ENCODE data around the gene HOXA11. TPM values are rescaled to one million over a fixed set of nuclear protein-coding genes. Genes with fewer than 3 reads are reported as not detected.

HOXA11 gene
- not detected in 2 replicates for total RNA-seq

DNA sequence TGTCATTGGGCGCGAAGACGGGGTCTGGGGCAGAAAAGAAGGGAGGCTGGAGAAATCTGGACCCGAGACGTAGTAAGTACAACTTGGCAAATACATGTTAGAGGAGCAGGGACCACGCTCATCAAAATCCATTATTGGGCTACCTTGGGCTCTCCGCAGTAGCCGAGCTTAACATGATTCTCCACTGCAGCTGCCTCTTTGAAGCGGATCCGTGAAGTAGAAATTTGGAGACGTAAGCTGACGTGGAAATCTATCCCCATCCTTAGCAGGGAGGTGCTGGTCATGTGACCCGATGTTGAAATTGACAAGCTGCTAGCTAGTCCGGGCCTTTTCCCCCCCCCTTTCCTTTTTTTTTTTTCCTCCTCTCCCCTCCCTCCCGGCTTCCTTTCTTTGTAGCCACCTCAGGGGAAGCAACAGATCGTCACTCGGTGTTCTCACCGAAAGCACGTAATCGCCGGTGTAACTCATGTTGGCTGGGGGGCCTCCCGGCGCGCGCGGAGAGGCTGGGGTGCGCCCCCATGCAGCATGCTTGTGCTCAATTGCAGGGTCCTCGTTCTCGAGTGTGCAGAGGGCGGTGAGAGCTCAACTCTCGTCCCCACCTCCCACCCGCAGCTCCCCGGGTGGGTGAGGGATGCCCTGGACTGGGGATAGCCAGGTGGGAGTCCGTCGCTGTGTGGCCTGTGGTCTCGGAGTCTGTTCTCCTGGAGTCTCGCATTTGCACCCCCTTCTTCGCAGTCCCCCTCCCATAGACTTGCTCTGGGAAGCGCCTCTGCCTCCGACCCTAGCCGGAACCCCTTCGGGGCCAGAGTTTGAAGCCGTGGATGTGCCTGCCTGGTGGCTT is at the start of gene HOXA11:
Gene HOXA11, minus strand, starts transcription at position 220 of the 841 bp plus-strand sequence. Its CDS starts 88 bp downstream, at position 132.
- peak within 1 kb of the TSS; percentile 26 for H3K4me3 Mint-ChIP-seq
- no peak for DNase-seq (ENCODE audit: low spot score)
- no peaks in the 10 kb centered on the region for H3K4me1 Mint-ChIP-seq (ENCODE audit: low read depth)
- no peaks in the 10 kb centered on the region for H3K36me3 Mint-ChIP-seq (ENCODE audit: low read depth)
- intact Hi-C loops (cut with micrococcal nuclease), result loop anchor here (1.0 to 5.0 kb wide), 4 partner anchors 14 to 57 kb away; partner anchors contain the start of genes EVX1 and HOXA3
- H3K27ac Mint-ChIP-seq, result peak within 1 kb of the TSS; percentile 87
- H3K27me3 Mint-ChIP-seq (ENCODE audit: insufficient read depth), result peaks cover 83% of the 10 kb centered on the region
- H3K9me3 Mint-ChIP-seq, result no peaks in the 10 kb centered on the region

DNA sequence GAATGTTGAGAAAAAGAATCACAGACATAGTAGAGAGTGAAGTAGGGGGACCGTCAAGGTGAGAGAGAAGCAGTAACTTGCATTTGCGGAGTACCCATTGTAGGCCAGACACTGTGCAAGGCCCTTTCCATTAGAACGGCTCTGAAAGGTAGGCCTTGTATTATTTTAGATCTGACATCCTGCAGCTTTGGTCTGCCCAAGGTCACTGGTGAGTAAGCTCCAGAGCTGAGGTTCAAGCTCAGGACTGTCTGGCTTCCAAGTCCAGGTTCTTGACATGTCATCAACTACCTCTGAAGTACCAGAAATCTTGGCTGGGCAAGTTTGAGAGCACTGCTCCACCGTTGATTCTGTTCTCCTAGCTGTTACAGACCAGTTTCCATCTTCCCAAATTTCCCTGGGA is 44.4 kb upstream of the HOXA11 start:
- H3K27me3 Mint-ChIP-seq (ENCODE audit: insufficient read depth), result peaks cover 55% of the 10 kb centered on the region
- DNase-seq (ENCODE audit: low spot score), result no peak
- no peaks in the 10 kb centered on the region for H3K9me3 Mint-ChIP-seq

DNA sequence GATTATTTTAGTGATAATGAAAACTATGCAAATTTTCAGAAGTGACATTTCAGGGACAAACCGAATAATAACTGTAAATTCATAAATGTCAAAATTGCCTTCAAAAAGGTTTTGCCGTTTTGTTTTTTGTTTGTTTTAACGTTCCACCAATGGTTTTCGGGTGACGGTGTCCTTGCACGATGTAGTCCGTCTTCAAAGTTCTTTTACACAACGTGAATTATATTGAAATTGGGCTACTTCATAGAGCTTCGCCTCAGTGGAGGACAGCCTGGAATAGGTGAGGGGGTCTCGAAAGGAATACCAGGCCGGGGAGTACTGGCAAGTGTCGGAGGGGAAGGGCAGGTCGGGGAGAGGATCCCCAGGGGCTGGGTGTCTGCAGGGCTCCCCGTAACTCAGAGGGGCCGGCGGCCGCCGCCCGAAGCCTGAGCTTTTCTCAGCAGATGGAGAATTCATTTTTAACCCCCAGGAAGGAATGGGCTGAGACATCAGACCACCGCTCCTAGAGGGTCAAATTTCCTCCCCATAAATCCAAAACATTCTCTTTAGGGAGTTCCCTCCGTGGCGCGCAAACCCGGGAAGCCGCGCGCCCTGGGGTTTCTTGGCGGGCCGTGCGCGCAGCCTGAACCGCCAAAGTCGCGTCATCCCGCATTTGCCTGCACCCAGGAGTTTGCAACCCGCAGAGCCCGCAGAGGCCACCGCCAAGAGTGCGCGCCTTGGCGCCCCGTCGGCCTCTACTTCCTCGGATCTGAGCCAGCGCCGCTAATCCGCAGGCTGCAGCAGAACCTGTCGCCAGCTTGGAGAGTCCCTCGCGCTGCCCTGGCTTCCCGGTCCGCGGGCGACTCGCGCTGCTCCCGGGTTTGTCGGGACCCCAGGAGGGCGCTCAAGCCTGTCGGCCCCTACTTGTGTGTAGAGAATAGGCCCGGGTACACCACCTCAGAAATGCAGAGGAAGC is 40.2 kb upstream of the HOXA11 start:
- Mint-ChIP-seq H3K4me3 (no peak overlapping the region), H3K36me3 (ENCODE audit: low read depth) (no peaks in the 10 kb centered on the region)
- no peak for DNase-seq (ENCODE audit: low spot score)

More for the DNA sequence above, 44.4 kb upstream of the HOXA11 start:
- intact Hi-C loops (cut with micrococcal nuclease), result no loop called here
- H3K4me1 Mint-ChIP-seq (ENCODE audit: low read depth), result no peaks in the 10 kb centered on the region
- no peaks in the 10 kb centered on the region for H3K36me3 Mint-ChIP-seq (ENCODE audit: low read depth)
- H3K27ac Mint-ChIP-seq, result no peak overlapping the region
- H3K4me3 Mint-ChIP-seq, result no peak overlapping the region

DNA sequence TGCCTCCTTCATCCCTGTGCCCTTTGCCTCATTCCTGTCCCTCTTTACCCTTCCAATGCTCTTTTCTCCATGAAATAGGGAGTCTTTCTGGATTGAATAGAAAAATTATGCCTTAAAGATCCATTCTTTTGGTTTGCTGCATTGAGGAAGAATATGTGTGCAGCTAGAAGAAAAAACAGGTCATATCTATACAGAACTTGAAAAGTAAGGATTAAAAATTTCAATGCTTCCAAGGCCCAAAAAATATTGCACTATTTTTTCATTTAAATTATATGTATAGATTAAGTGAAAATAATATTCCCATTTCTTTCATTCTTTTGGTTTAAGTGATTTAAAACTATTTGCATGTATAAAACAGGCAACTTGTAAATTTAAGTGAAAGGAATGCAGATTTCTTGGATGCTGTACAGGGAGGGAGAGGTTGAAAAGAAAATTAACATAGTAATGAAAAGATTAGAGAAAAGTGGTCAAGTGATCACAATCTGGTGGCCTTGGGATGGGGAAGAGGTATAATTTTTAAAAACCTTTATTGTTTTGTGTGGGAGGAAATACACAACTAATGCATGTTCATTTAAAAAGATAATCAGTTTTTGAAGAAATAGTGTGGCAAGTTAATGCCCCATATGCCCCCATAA is 39.0 kb upstream of the HOXA11 start:
- Mint-ChIP-seq H3K27ac (no peak overlapping the region), H3K27me3 (ENCODE audit: insufficient read depth) (peaks cover 82% of the 10 kb centered on the region), H3K9me3 (no peaks in the 10 kb centered on the region), H3K4me1 (ENCODE audit: low read depth) (peaks cover 4% of the 10 kb centered on the region), H3K36me3 (ENCODE audit: low read depth) (no peaks in the 10 kb centered on the region), H3K4me3 (no peak overlapping the region)
- DNase-seq (ENCODE audit: low spot score), result no peak
- intact Hi-C loops (cut with micrococcal nuclease), result loop anchor here (2.0 kb wide), 2 partner anchors 17 kb away; no protein-coding TSS in a partner anchor

More for the DNA sequence above, 40.2 kb upstream of the HOXA11 start:
- Mint-ChIP-seq H3K4me1 (ENCODE audit: low read depth) (peaks cover 4% of the 10 kb centered on the region), H3K27me3 (ENCODE audit: insufficient read depth) (peaks cover 75% of the 10 kb centered on the region), H3K9me3 (no peaks in the 10 kb centered on the region), H3K27ac (no peak overlapping the region)
- intact Hi-C loops (cut with micrococcal nuclease), result loop anchor here (2.0 kb wide), 1 partner anchor 16 kb away; no protein-coding TSS in a partner anchor

DNA sequence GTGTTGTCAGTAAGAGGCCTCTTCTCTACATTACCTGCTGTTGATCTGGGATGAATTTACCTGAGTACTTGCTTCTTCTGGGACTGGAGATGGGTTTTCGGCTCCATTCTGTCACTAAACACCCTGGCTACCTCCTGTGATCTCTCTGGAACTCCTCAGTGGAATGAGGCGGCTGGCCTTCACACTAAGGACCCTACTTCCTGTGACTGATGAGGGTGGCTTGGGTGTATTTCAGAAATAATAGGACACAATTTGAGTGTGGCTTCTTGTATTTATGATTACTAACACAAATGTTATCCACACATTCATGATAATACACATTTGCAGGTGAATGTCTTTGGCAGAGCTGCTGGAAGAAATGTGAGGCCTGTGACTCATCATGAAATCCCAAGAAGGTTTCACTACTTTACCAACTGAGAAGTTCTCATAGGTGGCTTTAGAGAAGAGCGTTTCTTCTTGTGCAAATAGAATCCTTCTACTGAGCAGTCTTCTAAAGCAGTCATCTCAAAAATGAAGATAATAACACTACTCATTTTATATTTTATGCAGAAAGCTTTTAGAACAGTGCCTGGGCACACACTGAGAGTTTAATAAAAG is 36.3 kb upstream of the HOXA11 start:
- peaks cover 85% of the 10 kb centered on the region for H3K27me3 Mint-ChIP-seq (ENCODE audit: insufficient read depth)
- intact Hi-C loops (cut with micrococcal nuclease), result loop anchor here (1.0 kb wide), 1 partner anchor 11 kb away; no protein-coding TSS in a partner anchor
- H3K36me3 Mint-ChIP-seq (ENCODE audit: low read depth), result no peaks in the 10 kb centered on the region
- H3K4me1 Mint-ChIP-seq (ENCODE audit: low read depth), result peaks cover 4% of the 10 kb centered on the region
- DNase-seq (ENCODE audit: low spot score), result no peak
- H3K9me3 Mint-ChIP-seq, result no peaks in the 10 kb centered on the region
- H3K4me3 Mint-ChIP-seq, result no peak overlapping the region
- H3K27ac Mint-ChIP-seq, result no peak overlapping the region

DNA sequence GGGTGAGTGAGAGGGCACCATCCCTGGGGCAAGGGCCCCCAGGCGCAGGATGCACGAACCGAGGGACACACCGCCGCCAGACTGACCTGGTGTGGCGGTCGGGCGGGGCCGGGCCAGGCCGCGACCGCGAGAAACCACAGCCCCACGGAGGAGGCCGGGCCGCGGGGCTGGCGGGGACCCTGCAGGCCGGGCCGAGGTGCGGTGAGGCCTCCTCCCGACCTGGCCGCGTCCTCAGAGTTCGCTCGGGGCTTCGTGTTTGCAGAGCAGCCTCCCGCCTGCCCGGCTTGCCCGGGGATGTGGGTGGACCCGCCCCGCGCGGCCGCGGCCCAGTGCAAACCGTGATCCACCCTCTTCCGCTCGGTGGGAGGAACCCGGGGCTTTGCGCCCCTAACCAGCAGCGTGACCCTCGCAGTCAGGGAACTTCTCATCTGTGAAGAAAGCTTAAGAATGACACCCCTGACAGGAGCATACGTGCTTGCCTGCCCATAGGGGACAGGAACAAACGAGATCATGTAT is 35.5 kb upstream of the HOXA11 start:
- Mint-ChIP-seq H3K27ac (no peak overlapping the region), H3K27me3 (ENCODE audit: insufficient read depth) (peaks cover 88% of the 10 kb centered on the region), H3K4me1 (ENCODE audit: low read depth) (peaks cover 4% of the 10 kb centered on the region), H3K4me3 (no peak overlapping the region), H3K9me3 (no peaks in the 10 kb centered on the region), H3K36me3 (ENCODE audit: low read depth) (no peaks in the 10 kb centered on the region)
- intact Hi-C loops (cut with micrococcal nuclease), result no loop called here
- DNase-seq (ENCODE audit: low spot score), result no peak

DNA sequence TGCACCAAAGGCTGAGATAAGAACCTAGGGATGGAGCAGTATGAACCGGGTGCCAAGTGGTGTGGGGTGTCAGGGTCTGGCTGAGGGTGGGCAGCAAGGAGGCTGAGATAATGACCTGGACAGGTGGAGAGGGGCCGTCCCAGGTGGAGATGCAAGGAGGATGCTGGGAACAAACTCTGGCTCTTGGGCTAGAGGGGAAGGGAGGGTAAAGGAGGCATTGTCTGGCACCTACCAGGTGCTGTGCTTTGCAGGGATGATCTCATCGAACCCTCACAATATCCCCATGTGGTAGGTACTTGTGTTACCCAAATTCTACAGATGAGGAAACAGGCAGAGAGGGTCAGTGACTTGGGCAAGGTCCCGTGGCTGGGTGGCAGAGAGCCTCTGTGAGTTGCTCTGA is 34.8 kb upstream of the HOXA11 start:
- Mint-ChIP-seq H3K27ac (no peak overlapping the region), H3K27me3 (ENCODE audit: insufficient read depth) (peaks cover 90% of the 10 kb centered on the region), H3K9me3 (no peaks in the 10 kb centered on the region), H3K4me3 (no peak overlapping the region), H3K4me1 (ENCODE audit: low read depth) (peaks cover 4% of the 10 kb centered on the region), H3K36me3 (ENCODE audit: low read depth) (no peaks in the 10 kb centered on the region)
- DNase-seq (ENCODE audit: low spot score), result no peak
- intact Hi-C loops (cut with micrococcal nuclease), result no loop called here

DNA sequence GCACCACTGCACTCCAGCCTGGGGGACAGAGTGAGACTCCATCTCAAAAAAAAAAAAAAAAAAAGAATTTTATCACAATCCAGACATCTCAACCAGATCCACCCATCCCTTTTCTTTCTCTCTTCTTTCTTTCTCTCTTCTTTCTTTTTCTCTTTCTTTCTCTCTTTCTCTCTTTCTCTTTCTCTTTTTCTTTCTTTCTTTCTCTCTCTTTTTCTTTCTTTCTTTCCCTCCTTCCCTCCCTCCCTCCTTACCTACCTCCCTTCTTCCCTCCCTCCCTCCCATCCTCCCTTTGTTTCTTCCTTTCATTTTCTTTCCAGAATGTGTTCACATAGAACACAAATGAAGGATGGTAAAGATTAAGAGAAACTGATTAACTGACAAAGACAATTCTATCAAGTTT is 32.9 kb upstream of the HOXA11 start:
- H3K27ac Mint-ChIP-seq, result no peak overlapping the region
- H3K27me3 Mint-ChIP-seq (ENCODE audit: insufficient read depth), result peaks cover 87% of the 10 kb centered on the region
- H3K4me3 Mint-ChIP-seq, result no peak overlapping the region
- no peak for DNase-seq (ENCODE audit: low spot score)
- no peaks in the 10 kb centered on the region for H3K36me3 Mint-ChIP-seq (ENCODE audit: low read depth)
- no peaks in the 10 kb centered on the region for H3K9me3 Mint-ChIP-seq
- intact Hi-C loops (cut with micrococcal nuclease), result no loop called here
- peaks cover 4% of the 10 kb centered on the region for H3K4me1 Mint-ChIP-seq (ENCODE audit: low read depth)

DNA sequence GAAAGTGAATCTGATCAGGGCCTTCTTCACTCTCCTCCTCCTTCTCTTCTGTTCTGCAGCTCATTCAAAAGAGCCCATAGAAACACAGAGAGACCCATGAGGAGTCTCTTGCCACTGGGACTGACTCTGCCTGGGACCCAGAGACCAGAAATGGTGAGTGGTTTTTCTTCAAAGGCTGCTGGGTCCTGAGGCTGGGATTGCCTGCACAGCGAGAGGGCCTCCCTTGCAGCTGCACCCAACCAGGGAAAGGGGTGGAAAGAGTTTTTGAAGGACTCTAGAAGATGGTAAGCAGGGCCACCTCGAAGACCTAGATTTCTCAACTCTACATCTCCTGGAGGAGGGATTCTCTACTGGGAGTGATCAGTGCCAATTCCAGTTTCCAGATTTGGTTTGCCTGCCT is 30.3 kb upstream of the HOXA11 start:
- no peaks in the 10 kb centered on the region for H3K9me3 Mint-ChIP-seq
- H3K4me1 Mint-ChIP-seq (ENCODE audit: low read depth), result no peaks in the 10 kb centered on the region
- intact Hi-C loops (cut with micrococcal nuclease), result no loop called here
- no peak overlapping the region for H3K4me3 Mint-ChIP-seq
- DNase-seq (ENCODE audit: low spot score), result no peak
- no peak overlapping the region for H3K27ac Mint-ChIP-seq
- peaks cover 89% of the 10 kb centered on the region for H3K27me3 Mint-ChIP-seq (ENCODE audit: insufficient read depth)
- no peaks in the 10 kb centered on the region for H3K36me3 Mint-ChIP-seq (ENCODE audit: low read depth)

DNA sequence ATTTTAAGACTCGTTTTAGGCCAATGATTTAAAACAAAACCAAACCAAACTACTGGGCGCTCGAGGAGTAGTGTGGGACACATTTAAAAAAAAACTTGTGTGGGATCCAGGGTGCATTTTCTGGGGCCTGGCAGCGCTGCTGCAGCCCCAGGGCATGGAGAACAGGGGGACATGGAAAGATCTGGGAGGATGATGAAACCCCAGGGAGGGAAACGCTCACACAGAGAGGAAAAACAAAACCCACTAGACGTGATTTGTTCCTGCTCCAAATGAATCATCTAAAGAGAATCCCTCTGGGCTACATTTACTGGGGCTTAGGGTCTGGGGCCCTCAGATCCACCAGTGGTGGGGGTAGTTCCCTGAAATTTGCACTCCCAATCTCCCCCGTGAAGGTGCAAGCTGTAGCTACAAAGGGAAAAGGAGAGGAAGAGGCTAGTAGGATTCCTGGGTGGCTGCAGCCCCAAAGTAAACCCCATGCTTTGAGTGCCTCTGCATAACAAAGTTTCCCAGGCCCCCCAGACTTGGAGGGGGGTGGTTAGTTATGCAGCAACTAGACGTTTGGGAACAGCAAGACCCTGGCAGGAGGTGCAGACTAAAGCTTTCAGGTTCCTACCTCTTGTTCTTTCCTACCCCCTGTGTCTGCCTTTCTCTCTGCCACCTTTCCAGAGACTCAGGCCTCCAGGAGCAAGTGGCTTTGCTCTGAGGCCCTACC is 29.4 kb upstream of the HOXA11 start:
- Mint-ChIP-seq H3K4me3 (no peak overlapping the region), H3K4me1 (ENCODE audit: low read depth) (no peaks in the 10 kb centered on the region), H3K36me3 (ENCODE audit: low read depth) (no peaks in the 10 kb centered on the region), H3K27ac (no peak overlapping the region), H3K9me3 (no peaks in the 10 kb centered on the region), H3K27me3 (ENCODE audit: insufficient read depth) (peaks cover 90% of the 10 kb centered on the region)
- DNase-seq (ENCODE audit: low spot score), result no peak
- intact Hi-C loops (cut with micrococcal nuclease), result loop anchor here (5.0 kb wide), 1 partner anchor 363 kb away; no protein-coding TSS in a partner anchor

DNA sequence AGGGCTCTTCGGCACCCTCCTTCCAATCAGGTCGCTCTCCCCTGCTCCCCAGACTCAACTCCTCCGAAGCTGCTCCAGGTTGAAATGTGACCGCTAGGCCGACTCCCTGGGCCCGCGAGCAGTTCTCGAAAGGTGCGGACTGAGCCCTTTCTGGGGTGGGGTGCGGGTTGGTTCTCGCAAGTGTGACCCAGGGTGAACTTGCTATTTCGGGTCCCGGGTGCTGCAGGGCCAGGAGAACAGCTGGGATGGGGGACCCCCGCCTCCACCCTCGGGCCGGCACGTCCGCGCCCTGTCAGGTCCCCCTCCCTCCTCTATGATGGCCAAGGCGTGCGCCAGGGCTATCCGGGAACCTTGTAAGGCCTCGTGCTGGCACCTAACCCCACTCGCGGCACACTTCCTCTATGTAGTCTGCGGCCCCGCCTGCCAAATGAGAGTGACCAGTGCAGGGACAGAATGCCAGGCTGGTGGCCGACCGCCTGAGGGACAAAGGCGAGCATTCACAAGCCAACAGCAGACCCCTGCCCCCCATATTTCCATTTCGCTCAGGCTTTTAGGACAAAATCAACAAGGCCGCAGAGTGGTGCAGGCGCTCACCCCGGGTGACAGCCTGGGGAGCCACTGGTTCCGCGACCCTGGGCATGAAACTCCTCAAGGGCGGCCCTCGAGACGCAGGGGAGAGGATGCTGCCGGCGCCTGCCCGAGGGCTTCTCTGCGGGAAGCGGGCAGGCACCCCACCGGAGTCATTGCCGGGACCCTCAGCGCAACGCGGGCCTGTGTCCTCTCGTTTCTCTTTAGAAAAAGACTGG is 28.6 kb upstream of the HOXA11 start:
- no peaks in the 10 kb centered on the region for H3K36me3 Mint-ChIP-seq (ENCODE audit: low read depth)
- H3K4me3 Mint-ChIP-seq, result no peak overlapping the region
- H3K9me3 Mint-ChIP-seq, result no peaks in the 10 kb centered on the region
- DNase-seq (ENCODE audit: low spot score), result no peak
- intact Hi-C loops (cut with micrococcal nuclease), result loop anchor here (5.0 kb wide), 1 partner anchor 364 kb away; no protein-coding TSS in a partner anchor
- no peak overlapping the region for H3K27ac Mint-ChIP-seq
- H3K4me1 Mint-ChIP-seq (ENCODE audit: low read depth), result no peaks in the 10 kb centered on the region
- peaks cover 90% of the 10 kb centered on the region for H3K27me3 Mint-ChIP-seq (ENCODE audit: insufficient read depth)

All from activated T-helper 1 cell treated with anti-CD3 and anti-CD28 coated beads, Interleukin-12 subunit alpha, Interleukin-12 subunit beta, Interleukin-2, Interleukin-4 antibody, amounts not matched to agents 30 ng/mL and 10 ng/mL and 1 ng/mL, durations not matched to agents 14 hours and 24 hours and 36 hours (primary cell).